ENCODE measurements around the gene CDH15. TPM values are rescaled to one million over a fixed set of nuclear protein-coding genes. Genes with fewer than 3 reads are reported as not detected.
"Not testable (repeated sequence)": the region's sequence is repeated elsewhere in the genome, so short reads cannot be mapped to it uniquely, and the experiment has no call there.

Gene CDH15
- total and polyA plus RNA-seq, 5 donors from 2014 or later = 0.17 TPM; not detected in 4

GRCh38 chr16:89179148-89179484 is 7.6 kb downstream of the CDH15 start:
- ATAC-seq (ENCODE audit: low read depth in 2 of 2) = no peak
- no peak overlapping the region for H3K27ac ChIP-seq (ENCODE audit: insufficient read depth, low read length, poor library complexity, severe bottlenecking)
- Mint-ChIP-seq H3K27ac (no peak overlapping the region), H3K4me1 (peaks cover 0 to 7% (median 0%) of the 10 kb centered on the region in 4 donors), H3K4me3 (no peak overlapping the region), H3K9me3 (peaks cover 0 to 4% (median 0%) of the 10 kb centered on the region in 7 donors), H3K36me3 (no peaks in the 10 kb centered on the region), H3K27me3 (no peaks in the 10 kb centered on the region)
- no peak for DNase-seq
- H3K4me1 ChIP-seq (ENCODE audit: control insufficient read depth, insufficient read depth, low read length, poor library complexity, severe bottlenecking) = no peaks in the 10 kb centered on the region
- no peak overlapping the region for H3K4me3 ChIP-seq (ENCODE audit: low read depth, low read length)
- no peaks in the 10 kb centered on the region for H3K27me3 ChIP-seq (ENCODE audit: control insufficient read depth, insufficient read depth, low read length)
- no peaks in the 10 kb centered on the region for H3K9me3 ChIP-seq (ENCODE audit: control insufficient read depth in 2 of 2, low read length in 2 of 2)
- no peaks in the 10 kb centered on the region for H3K36me3 ChIP-seq (ENCODE audit: control insufficient read depth, insufficient read depth, low read length)

GRCh38 chr16:89179656-89180315 is 8.2 kb downstream of the CDH15 start:
- Mint-ChIP-seq H3K27me3 (no peaks in the 10 kb centered on the region), H3K36me3 (no peaks in the 10 kb centered on the region), H3K4me3 (no peak overlapping the region), H3K27ac (no peak overlapping the region), H3K4me1 (peaks cover 0 to 7% (median 0%) of the 10 kb centered on the region in 4 donors), H3K9me3 (peaks cover 0 to 4% (median 0%) of the 10 kb centered on the region in 7 donors)
- no peaks in the 10 kb centered on the region for H3K9me3 ChIP-seq (ENCODE audit: control insufficient read depth in 2 of 2, low read length in 2 of 2)
- DNase-seq (no peak), ATAC-seq (ENCODE audit: low read depth in 2 of 2) (no peak)
- H3K4me1 ChIP-seq (ENCODE audit: control insufficient read depth, insufficient read depth, low read length, poor library complexity, severe bottlenecking) = no peaks in the 10 kb centered on the region
- no peaks in the 10 kb centered on the region for H3K36me3 ChIP-seq (ENCODE audit: control insufficient read depth, insufficient read depth, low read length)
- no peak overlapping the region for H3K4me3 ChIP-seq (ENCODE audit: low read depth, low read length)
- H3K27ac ChIP-seq (ENCODE audit: insufficient read depth, low read length, poor library complexity, severe bottlenecking) = no peak overlapping the region
- no peaks in the 10 kb centered on the region for H3K27me3 ChIP-seq (ENCODE audit: control insufficient read depth, insufficient read depth, low read length)

GRCh38 chr16:89183463-89183862 is 11.9 kb downstream of the CDH15 start:
- no peak for DNase-seq
- H3K4me3 Mint-ChIP-seq = peak overlapping the region in 2 of 4 donors; percentile 1 to 38
- H3K36me3 Mint-ChIP-seq = no peaks in the 10 kb centered on the region
- H3K36me3 ChIP-seq (ENCODE audit: control insufficient read depth, insufficient read depth, low read length) = no peaks in the 10 kb centered on the region
- H3K4me1 ChIP-seq (ENCODE audit: control insufficient read depth, insufficient read depth, low read length, poor library complexity, severe bottlenecking) = no peaks in the 10 kb centered on the region
- no peak overlapping the region for H3K27ac ChIP-seq (ENCODE audit: insufficient read depth, low read length, poor library complexity, severe bottlenecking)
- no peaks in the 10 kb centered on the region for H3K27me3 ChIP-seq (ENCODE audit: control insufficient read depth, insufficient read depth, low read length)
- no peak overlapping the region for H3K27ac Mint-ChIP-seq
- no peak overlapping the region for H3K4me3 ChIP-seq (ENCODE audit: low read depth, low read length)
- ATAC-seq (ENCODE audit: low read depth in 2 of 2) = no peak
- no peaks in the 10 kb centered on the region for H3K9me3 ChIP-seq (ENCODE audit: control insufficient read depth in 2 of 2, low read length in 2 of 2)
- peaks cover 0 to 5% (median 0%) of the 10 kb centered on the region in 7 donors for H3K9me3 Mint-ChIP-seq
- peaks cover 0 to 7% (median 0%) of the 10 kb centered on the region in 4 donors for H3K4me1 Mint-ChIP-seq
- H3K27me3 Mint-ChIP-seq = peaks cover 5% of the 10 kb centered on the region

GRCh38 chr16:89183975-89184676 is 12.6 kb downstream of the CDH15 start:
- Mint-ChIP-seq H3K4me3 (no peak overlapping the region), H3K4me1 (peaks cover 0 to 7% (median 1%) of the 10 kb centered on the region in 4 donors), H3K9me3 (peaks cover 0 to 5% (median 0%) of the 10 kb centered on the region in 7 donors), H3K36me3 (no peaks in the 10 kb centered on the region), H3K27me3 (peaks cover 5% of the 10 kb centered on the region), H3K27ac (peak overlapping the region in 1 of 3 donors; percentile 60)
- H3K9me3 ChIP-seq (ENCODE audit: control insufficient read depth in 2 of 2, low read length in 2 of 2) = no peaks in the 10 kb centered on the region
- H3K27ac ChIP-seq (ENCODE audit: insufficient read depth, low read length, poor library complexity, severe bottlenecking) = no peak overlapping the region
- no peak for DNase-seq
- H3K4me1 ChIP-seq (ENCODE audit: control insufficient read depth, insufficient read depth, low read length, poor library complexity, severe bottlenecking) = no peaks in the 10 kb centered on the region
- no peaks in the 10 kb centered on the region for H3K36me3 ChIP-seq (ENCODE audit: control insufficient read depth, insufficient read depth, low read length)
- no peak overlapping the region for H3K4me3 ChIP-seq (ENCODE audit: low read depth, low read length)
- no peak for ATAC-seq (ENCODE audit: low read depth in 2 of 2)
- H3K27me3 ChIP-seq (ENCODE audit: control insufficient read depth, insufficient read depth, low read length) = no peaks in the 10 kb centered on the region

GRCh38 chr16:89184677-89184932 is 13.1 kb downstream of the CDH15 start:
- no peak for DNase-seq
- peaks cover 0 to 7% (median 3%) of the 10 kb centered on the region in 4 donors for H3K4me1 Mint-ChIP-seq
- no peaks in the 10 kb centered on the region for H3K36me3 Mint-ChIP-seq
- Histone ChIP-seq H3K27me3 (ENCODE audit: control insufficient read depth, insufficient read depth, low read length) (no peaks in the 10 kb centered on the region), H3K4me3 (ENCODE audit: low read depth, low read length) (no peak overlapping the region), H3K27ac (ENCODE audit: insufficient read depth, low read length, poor library complexity, severe bottlenecking) (no peak overlapping the region), H3K9me3 (ENCODE audit: control insufficient read depth in 2 of 2, low read length in 2 of 2) (no peaks in the 10 kb centered on the region), H3K4me1 (ENCODE audit: control insufficient read depth, insufficient read depth, low read length, poor library complexity, severe bottlenecking) (no peaks in the 10 kb centered on the region), H3K36me3 (ENCODE audit: control insufficient read depth, insufficient read depth, low read length) (no peaks in the 10 kb centered on the region)
- H3K9me3 Mint-ChIP-seq = peaks cover 0 to 5% (median 0%) of the 10 kb centered on the region in 7 donors
- no peak overlapping the region for H3K4me3 Mint-ChIP-seq
- ATAC-seq (ENCODE audit: low read depth in 2 of 2) = no peak
- peak overlapping the region in 1 of 3 donors; percentile 60 for H3K27ac Mint-ChIP-seq
- peaks cover 5% of the 10 kb centered on the region for H3K27me3 Mint-ChIP-seq

GRCh38 chr16:89184933-89185794 is 13.6 kb downstream of the CDH15 start:
- ATAC-seq (ENCODE audit: low read depth in 2 of 2) (peak; percentile 35 to 41), DNase-seq (peak in 2 of 3 donors; percentile 48 to 66)
- Mint-ChIP-seq H3K4me1 (peaks cover 0 to 10% (median 3%) of the 10 kb centered on the region in 4 donors), H3K27me3 (peaks cover 11% of the 10 kb centered on the region), H3K36me3 (no peaks in the 10 kb centered on the region), H3K9me3 (peaks cover 0 to 5% (median 0%) of the 10 kb centered on the region in 7 donors), H3K4me3 (no peak overlapping the region), H3K27ac (peak overlapping the region in 1 of 3 donors; percentile 41)
- Histone ChIP-seq H3K9me3 (ENCODE audit: control insufficient read depth in 2 of 2, low read length in 2 of 2) (no peaks in the 10 kb centered on the region), H3K27ac (ENCODE audit: insufficient read depth, low read length, poor library complexity, severe bottlenecking) (no peak overlapping the region), H3K4me1 (ENCODE audit: control insufficient read depth, insufficient read depth, low read length, poor library complexity, severe bottlenecking) (no peaks in the 10 kb centered on the region), H3K36me3 (ENCODE audit: control insufficient read depth, insufficient read depth, low read length) (no peaks in the 10 kb centered on the region), H3K4me3 (ENCODE audit: low read depth, low read length) (no peak overlapping the region), H3K27me3 (ENCODE audit: control insufficient read depth, insufficient read depth, low read length) (no peaks in the 10 kb centered on the region)

GRCh38 chr16:89185887-89186592 is 14.5 kb downstream of the CDH15 start:
- H3K27ac ChIP-seq (ENCODE audit: insufficient read depth, low read length, poor library complexity, severe bottlenecking); H3K4me3 ChIP-seq (ENCODE audit: low read depth, low read length); DNase-seq; H3K4me1 ChIP-seq (ENCODE audit: control insufficient read depth, insufficient read depth, low read length, poor library complexity, severe bottlenecking); ATAC-seq (ENCODE audit: low read depth in 2 of 2); H3K9me3 Mint-ChIP-seq; H3K4me3 Mint-ChIP-seq; H3K36me3 Mint-ChIP-seq; H3K9me3 ChIP-seq (ENCODE audit: control insufficient read depth in 2 of 2, low read length in 2 of 2); H3K36me3 ChIP-seq (ENCODE audit: control insufficient read depth, insufficient read depth, low read length); H3K27me3 ChIP-seq (ENCODE audit: control insufficient read depth, insufficient read depth, low read length): not testable (repeated sequence)
- Mint-ChIP-seq H3K4me1 (peaks cover 0 to 10% (median 5%) of the 10 kb centered on the region in 4 donors), H3K27ac (peak overlapping the region in 1 of 3 donors; percentile 41), H3K27me3 (peaks cover 11% of the 10 kb centered on the region)
